Upper lobe of right lung (tissue), 1 donor: Measurements from ENCODE around the gene RLF. TPM values are rescaled to one million over a fixed set of nuclear protein-coding genes. Genes with fewer than 3 reads are reported as not detected.

Experiments
- ATAC-seq: fragments of 200-7000 bp; cut with Tn5 transposase; one replicate; pipeline ENCODE4 v1.9.1; 2020; ENCODE audit warnings: mild to moderate bottlenecking, moderate library complexity
- DNase-seq: peaks from one replicate; pipeline ENCODE4 v3.0.0-alpha.2; 2020
- H3K27ac ChIP-seq: fragments of 200-600 bp; one replicate; pipeline ENCODE4 v1.8.0; 2022
- H3K27me3 ChIP-seq: fragments of 200-600 bp; one replicate; pipeline ENCODE4 v1.8.0; 2022; ENCODE audit warnings: mild to moderate bottlenecking
- H3K36me3 ChIP-seq: fragments of 200-600 bp; one replicate; pipeline ENCODE4 v1.8.0; 2022
- H3K4me1 ChIP-seq: fragments of 200-600 bp; one replicate; pipeline ENCODE4 v1.8.0; 2022
- H3K4me3 ChIP-seq: fragments of 200-600 bp; one replicate; pipeline ENCODE4 v1.8.0; 2022; ENCODE audit warnings: mild to moderate bottlenecking
- H3K9me3 ChIP-seq: fragments of 200-600 bp; one replicate; pipeline ENCODE4 v1.8.0; 2022
- CTCF ChIP-seq: fragments of 200-600 bp; IDR thresholded peaks from one replicate; pipeline ENCODE4 v1.8.0; 2022; ENCODE audit warnings: antibody characterized with exemption
- intact Hi-C: fragments of 100-400 bp; cut with DNase I; formaldehyde crosslinking; loops from one replicate; pipeline ENCODE4 v1.11.0; 2022
- long read RNA-seq: library from polyadenylated mRNA; unstranded; transcript quantifications from one replicate; pipeline ENCODE4 v2.0.0, GENCODE V29; 2021
- total RNA-seq: library from RNA; stranded (reverse); fragmentation: NEBNext Ultra II Directional; extraction: Animal tissue kit (Norgen Biotek cat#: 25700); gene quantifications from one replicate; pipeline ENCODE4 v1.2.1, GENCODE V29; 2021
- donor health status: DM: no; HTN: yes; CAD: no; lungs with severe emphysema.

Gene RLF
- total RNA-seq, result 13.4 TPM
- long read RNA-seq, full-length matches to known transcripts, result 11 of 19 reads
- long read RNA-seq, partial matches to known transcripts, result 4 of 19 reads
- long read RNA-seq, other reads (novel, unspliced or antisense), result 4 of 19 reads

- Histone ChIP-seq H3K27ac (peak within 1 kb of the TSS; percentile 98), H3K36me3 (no peaks in the 10 kb centered on the region), H3K4me1 (peaks cover 23% of the 10 kb centered on the region), H3K9me3 (no peaks in the 10 kb centered on the region), H3K4me3 (peak within 1 kb of the TSS; percentile 79), H3K27me3 (no peaks in the 10 kb centered on the region)
- DNase-seq (peak; percentile 98), ATAC-seq (peak; percentile 100)
- no peak for TF ChIP-seq CTCF
- intact Hi-C loops, result no loop called here
Observed at GRCh38 chr1:40161125-40161887, at the start of gene RLF. TSS of gene RLF (plus strand) at chr1:40161387. CDS start at chr1:40161400, 13 bp downstream.

- DNase-seq (no peak), ATAC-seq (no peak)
- no peak for TF ChIP-seq CTCF
- H3K4me3 ChIP-seq, result no peak overlapping the region
- H3K27me3 ChIP-seq, result peaks cover 3% of the 10 kb centered on the region
- no peaks in the 10 kb centered on the region for H3K4me1 ChIP-seq
- no peak overlapping the region for H3K27ac ChIP-seq
- H3K36me3 ChIP-seq, result no peaks in the 10 kb centered on the region
- intact Hi-C loops, result no loop called here
- no peaks in the 10 kb centered on the region for H3K9me3 ChIP-seq
Observed at GRCh38 chr1:40114400-40114799, 46.8 kb upstream of the RLF start.

- no peak for DNase-seq
- Histone ChIP-seq H3K27ac (no peak overlapping the region), H3K4me1 (no peaks in the 10 kb centered on the region), H3K36me3 (no peaks in the 10 kb centered on the region), H3K27me3 (no peaks in the 10 kb centered on the region), H3K9me3 (no peaks in the 10 kb centered on the region), H3K4me3 (no peak overlapping the region)
- TF ChIP-seq CTCF, result no peak
- ATAC-seq, result no peak
- intact Hi-C loops, result no loop called here
Observed at GRCh38 chr1:40120128-40120527, 41.1 kb upstream of the RLF start.

- intact Hi-C loops, result no loop called here
- Histone ChIP-seq H3K4me1 (no peaks in the 10 kb centered on the region), H3K27me3 (no peaks in the 10 kb centered on the region), H3K4me3 (no peak overlapping the region), H3K36me3 (no peaks in the 10 kb centered on the region), H3K9me3 (no peaks in the 10 kb centered on the region), H3K27ac (no peak overlapping the region)
- DNase-seq (no peak), ATAC-seq (no peak)
- TF ChIP-seq CTCF, result no peak
Observed at GRCh38 chr1:40122855-40123254, 38.3 kb upstream of the RLF start.

- Histone ChIP-seq H3K36me3 (no peaks in the 10 kb centered on the region), H3K4me1 (peaks cover 4% of the 10 kb centered on the region), H3K27ac (no peak overlapping the region), H3K4me3 (no peak overlapping the region), H3K27me3 (peaks cover 21% of the 10 kb centered on the region), H3K9me3 (no peaks in the 10 kb centered on the region)
- intact Hi-C loops, result no loop called here
- no peak for TF ChIP-seq CTCF
- ATAC-seq, result peak; percentile 9
- no peak for DNase-seq
Observed at GRCh38 chr1:40130892-40131291, 30.3 kb upstream of the RLF start.
